ENCODE data around the gene JMJD4. TPM values are rescaled to one million over a fixed set of nuclear protein-coding genes. Genes with fewer than 3 reads are reported as not detected.

The JMJD4 gene
- 46.1 and 49.6 TPM in 2 replicates for total RNA-seq (2014; rRNA removed; shearing (Covaris generic))

- peak; percentile 92 for DNase-seq (ENCODE audit: low spot score)
Observed at GRCh38 chr1:227734856-227735538, at the start of gene JMJD4, which contains the start of gene SNAP47. JMJD4 (minus strand) TSS chr1:227735302; CDS start chr1:227735273, 29 bp downstream. SNAP47 (plus strand) TSS chr1:227735435; CDS start chr1:227747737, 12,302 bp downstream.

GRCh38 chr1:227782226-227782625 is 47.1 kb upstream of the JMJD4 start:
- no peak for DNase-seq (ENCODE audit: low spot score)

GRCh38 chr1:227781314-227781930 is 46.3 kb upstream of the JMJD4 start:
- no peak for DNase-seq (ENCODE audit: low spot score)

- no peak for DNase-seq (ENCODE audit: low spot score)
Observed at GRCh38 chr1:227780101-227781044, 45.3 kb upstream of the JMJD4 start.

- no peak for DNase-seq (ENCODE audit: low spot score)
Observed at GRCh38 chr1:227779685-227780084, 44.6 kb upstream of the JMJD4 start.

GRCh38 chr1:227779021-227779441 is 43.9 kb upstream of the JMJD4 start:
- no peak for DNase-seq (ENCODE audit: low spot score)

- DNase-seq (ENCODE audit: low spot score), result no peak
Observed at GRCh38 chr1:227778401-227778947, 43.4 kb upstream of the JMJD4 start.

GRCh38 chr1:227777646-227778045 is 42.5 kb upstream of the JMJD4 start:
- no peak for DNase-seq (ENCODE audit: low spot score)

GRCh38 chr1:227777156-227777555 is 42.1 kb upstream of the JMJD4 start:
- no peak for DNase-seq (ENCODE audit: low spot score)

GRCh38 chr1:227776331-227776771 is 41.2 kb upstream of the JMJD4 start:
- no peak for DNase-seq (ENCODE audit: low spot score)

- DNase-seq (ENCODE audit: low spot score), result no peak
Observed at GRCh38 chr1:227775841-227776240, 40.7 kb upstream of the JMJD4 start.

GRCh38 chr1:227774821-227775661 is 39.9 kb upstream of the JMJD4 start:
- no peak for DNase-seq (ENCODE audit: low spot score)

- DNase-seq (ENCODE audit: low spot score), result no peak
Observed at GRCh38 chr1:227774051-227774731, 39.1 kb upstream of the JMJD4 start.

- DNase-seq (ENCODE audit: low spot score), result no peak
Observed at GRCh38 chr1:227773558-227773957, 38.5 kb upstream of the JMJD4 start.

GRCh38 chr1:227771771-227772170 is 36.7 kb upstream of the JMJD4 start:
- DNase-seq (ENCODE audit: low spot score), result no peak

GRCh38 chr1:227771326-227771725 is 36.2 kb upstream of the JMJD4 start:
- no peak for DNase-seq (ENCODE audit: low spot score)

GRCh38 chr1:227770812-227771211 is 35.7 kb upstream of the JMJD4 start:
- no peak for DNase-seq (ENCODE audit: low spot score)

GRCh38 chr1:227769936-227770494 is 34.9 kb upstream of the JMJD4 start:
- no peak for DNase-seq (ENCODE audit: low spot score)

- DNase-seq (ENCODE audit: low spot score), result no peak
Observed at GRCh38 chr1:227769047-227769935, 34.2 kb upstream of the JMJD4 start.

All from HT-29 (cell line).